ENCODE measurements around the gene STAC2.

- no peak for TF ChIP-seq POLR2A (IDR thresholded peaks at IDR 0.05; ENCODE audit: low read length)
- TF ChIP-seq GATA1 (IDR thresholded peaks at IDR 0.05; ENCODE audit: low read depth, low read length) = no peak
Observed at GRCh38 chr17:39252788-39253460, 27.2 kb upstream of the STAC2 start.

All from erythroblast (primary cell).